Pancreas (tissue), 10 donors: ENCODE measurements around the gene CHPF. TPM values are rescaled to one million over a fixed set of nuclear protein-coding genes. Genes with fewer than 3 reads are reported as not detected.

Experiments
- ATAC-seq, 4 donors: fragments of 200-7000 bp; cut with Tn5 transposase; one replicate each; pipeline versions ENCODE4 v1.8.0 to v1.9.1; 2020; ENCODE audit warnings: mild to moderate bottlenecking in 4 of 4, moderate library complexity in 4 of 4
- DNase-seq, 6 donors: peaks; one replicate each; pipeline ENCODE4 v3.0.0-alpha.2; 2020
- FAIRE-seq: peaks from 2 replicates; lab custom pipeline; 2012; peaks lifted over from hg19 to GRCh38; lab: Jason Lieb, UNC
- H3K27ac ChIP-seq, 4 donors: fragments of 200-600 bp; sonication (generic); 1 replicate in 3 of 4; 2 replicates in 1 of 4; pipeline versions ENCODE4 v1.5.0 to v1.8.0; 2020
- H3K27me3 ChIP-seq, 4 donors: fragments of 200-600 bp; one replicate each; pipeline ENCODE4 v1.8.0; 2021
- H3K36me3 ChIP-seq, 3 donors: fragments of 200-600 bp; sonication (generic) in 1 of 3; one replicate each; pipeline versions ENCODE4 v1.5.0 to v1.8.0; 2020 to 2021
- H3K4me1 ChIP-seq, 3 donors: fragments of 200-600 bp; one replicate each; pipeline ENCODE4 v1.8.0; 2021
- H3K4me3 ChIP-seq, 4 donors: fragments of 200-600 bp; sonication (generic) in 2 of 4; one replicate each; pipeline versions ENCODE4 v1.5.0 to v1.8.0; 2020 to 2021
- H3K9me3 ChIP-seq, 4 donors: fragments of 200-600 bp; one replicate each; pipeline ENCODE4 v1.8.0; 2021
- CTCF ChIP-seq, 4 donors: fragments of 200-600 bp; sonication (generic) in 3 of 4; IDR thresholded peaks; one replicate each; pipeline versions ENCODE4 v1.5.0 to v1.8.0; 2021; ENCODE audit warnings: antibody characterized with exemption in 4 of 4
- WGBS, 2 donors: extraction: QIAGEN DNeasy Blood & Tissue Kit; methylation state at CpG; one replicate each; pipeline ENCODE4 v1.1.7; 2013; 5-methylcytosine and 5-hydroxymethylcytosine counted together
- intact Hi-C, 3 donors: fragments of 100-400 bp; cut with DNase I; formaldehyde crosslinking; loops; one replicate each; pipeline versions ENCODE4 v1.11.1 to v1.14.2; 2022
- microRNA-seq, 2 donors: library from miRNA; unstranded; fragments of <30 nt; microRNA quantifications; one replicate each; pipeline versions ENCODE4 to v1.1.0, GENCODE V29; 2019 to 2020
- polyA plus RNA-seq, 2 donors: library from polyadenylated mRNA; stranded (reverse); fragments of 200-250 nt; gene quantifications; one replicate each; pipeline ENCODE4 v1.2.3, GENCODE V29; 2013
- total RNA-seq, 6 donors: library from RNA; stranded (reverse); fragmentation: NEBNext Ultra II Directional in 4 of 6; extraction: Animal tissue kit (Norgen Biotek cat#: 25700) in 4 of 6; gene quantifications; one replicate each; pipeline versions ENCODE4 v1.2.1 to v1.2.4, GENCODE V29; 2021 to 2023
- donor health status: healthy with polysubstance abuse.
- donor health status: DM: no; HTN: no; CAD: no; lungs with moderate emphysema.
- donor health status: DM: no; HTN: no; CAD: no.
- donor health status: control.
- donor health status: control.
- donor health status: Bipolar disorder and iron deficiency.
- donor health status: DM: yes; HTN: yes; CAD: no.
- donor health status: DM: no; HTN: no; CAD: no.
- donor health status: DM: no; HTN: no; CAD: no.
- donor health status: DM: yes; HTN: yes; CAD: no.

Gene CHPF
- total and polyA plus RNA-seq, 8 donors: 55.1 to 105 (median 68.5) TPM

GRCh38 chr2:219490186-219490585, 53.4 kb downstream of the CHPF start:
- peak in 1 of 6 donors; percentile 48 for DNase-seq
- Histone ChIP-seq H3K4me1 (no peaks in the 10 kb centered on the region), H3K36me3 (no peaks in the 10 kb centered on the region), H3K4me3 (no peak overlapping the region), H3K9me3 (no peaks in the 10 kb centered on the region), H3K27ac (no peak overlapping the region), H3K27me3 (no peaks in the 10 kb centered on the region)
- no peak for ATAC-seq
- FAIRE-seq: no peak
- intact Hi-C loops: no loop called here
- TF ChIP-seq CTCF (IDR thresholded peaks at IDR 0.05): no peak
- 86 to 90% methylated on average over 23 of the region's 23 CpGs for WGBS, 2 donors

GRCh38 chr2:219489315-219489714, 54.3 kb downstream of the CHPF start:
- 71 to 82% methylated on average over 9 of the region's 9 CpGs for WGBS, 2 donors
- no peak for ATAC-seq
- H3K27ac ChIP-seq: no peak overlapping the region

More at GRCh38 chr2:219489315-219489714, 54.3 kb downstream of the CHPF start:
- TF ChIP-seq CTCF (IDR thresholded peaks at IDR 0.05): no peak
- no peak for FAIRE-seq
- Histone ChIP-seq H3K4me3 (no peak overlapping the region), H3K4me1 (peaks cover 0 to 5% (median 3%) of the 10 kb centered on the region in 3 donors), H3K9me3 (no peaks in the 10 kb centered on the region), H3K27me3 (peaks cover 0 to 2% (median 0%) of the 10 kb centered on the region in 4 donors), H3K36me3 (no peaks in the 10 kb centered on the region)
- DNase-seq: peak in 1 of 6 donors; percentile 62
- intact Hi-C loops: no loop called here

Small RNA genes within 50 kb of the gene (microRNA-seq; reads per million reads assigned to microRNA genes)
- 0 reads per million in 2 donors for gene MIR3132

Other genes with a start within 250 kb of the CHPF start
- gene PTPRN, start 234.4 kb downstream of the CHPF start, total RNA-seq: 10 to 100 TPM in 4 of 6 donors, 1 to 10 TPM in 2; 6.3 to 81.7 (median 23.7) TPM
- gene PTPRN, start 234.4 kb downstream of the CHPF start, polyA plus RNA-seq: 100 to 1,000 TPM in 1 of 2 donors, 10 to 100 TPM in 1; 58.3 to 220 TPM
- gene RESP18, start 211.1 kb downstream of the CHPF start, total RNA-seq: not detected
- under 1 TPM in 1 of 2 donors, not detected in 1; 0.16 TPM for gene RESP18, start 211.1 kb downstream of the CHPF start, polyA plus RNA-seq
- gene DNPEP, start 155.9 kb downstream of the CHPF start, total RNA-seq: 10 to 100 TPM; 21.0 to 32.8 (median 25.1) TPM
- 10 to 100 TPM; 54.6 to 89.4 TPM for gene DNPEP, start 155.9 kb downstream of the CHPF start, polyA plus RNA-seq
- gene DES, start 125.4 kb downstream of the CHPF start, total RNA-seq: 1 to 10 TPM in 5 of 6 donors, under 1 TPM in 1; 0.75 to 6.1 (median 1.9) TPM
- 100 to 1,000 TPM in 1 of 2 donors, 10 to 100 TPM in 1; 12.6 to 101 TPM for gene DES, start 125.4 kb downstream of the CHPF start, polyA plus RNA-seq
- 1 to 10 TPM; 2.6 to 4.9 (median 3.6) TPM for gene SPEG, start 109.0 kb downstream of the CHPF start, total RNA-seq
- 10 to 100 TPM; 21.9 to 33.3 TPM for gene SPEG, start 109.0 kb downstream of the CHPF start, polyA plus RNA-seq
- 10 to 100 TPM; 24.4 to 40.6 (median 33.6) TPM for gene GMPPA, start 44.9 kb downstream of the CHPF start, total RNA-seq
- gene GMPPA, start 44.9 kb downstream of the CHPF start, polyA plus RNA-seq: 10 to 100 TPM; 88.7 to 90.8 TPM
- under 1 TPM in 2 of 6 donors, not detected in 4; 0.04 to 0.09 TPM for gene ASIC4, start 29.3 kb downstream of the CHPF start, total RNA-seq
- under 1 TPM; 0.27 to 0.38 TPM for gene ASIC4, start 29.3 kb downstream of the CHPF start, polyA plus RNA-seq
- gene TMEM198, start 219 bp upstream of the CHPF start, total RNA-seq: 1 to 10 TPM; 2.6 to 7.1 (median 5.1) TPM
- 10 to 100 TPM in 1 of 2 donors, 1 to 10 TPM in 1; 9.0 to 13.3 TPM for gene TMEM198, start 219 bp upstream of the CHPF start, polyA plus RNA-seq
- 10 to 100 TPM; 54.7 to 94.5 (median 68.2) TPM for gene OBSL1, start 27.7 kb upstream of the CHPF start, total RNA-seq
- gene OBSL1, start 27.7 kb upstream of the CHPF start, polyA plus RNA-seq: 100 to 1,000 TPM; 270 to 332 TPM
- gene INHA, start 28.5 kb upstream of the CHPF start, total RNA-seq: 1 to 10 TPM in 5 of 6 donors, under 1 TPM in 1; 0.94 to 8.9 (median 3.9) TPM
- 1 to 10 TPM; 3.5 to 4.1 TPM for gene INHA, start 28.5 kb upstream of the CHPF start, polyA plus RNA-seq
- gene STK11IP, start 54.0 kb upstream of the CHPF start, total RNA-seq: 10 to 100 TPM in 5 of 6 donors, 1 to 10 TPM in 1; 9.0 to 22.6 (median 12.2) TPM
- 10 to 100 TPM; 39.2 to 43.8 TPM for gene STK11IP, start 54.0 kb upstream of the CHPF start, polyA plus RNA-seq
- gene SLC4A3, start 83.8 kb upstream of the CHPF start, total RNA-seq: 1 to 10 TPM; 1.4 to 6.1 (median 2.4) TPM
- 10 to 100 TPM in 1 of 2 donors, 1 to 10 TPM in 1; 9.9 to 10.2 TPM for gene SLC4A3, start 83.8 kb upstream of the CHPF start, polyA plus RNA-seq